PC-3 (cell line): ENCODE results near the gene RBP3. TPM values are rescaled to one million over a fixed set of nuclear protein-coding genes. Genes with fewer than 3 reads are reported as not detected.

Source experiments
- ATAC-seq: fragments of 200-7000 bp; cut with Tn5 transposase; 2 replicates; pipeline ENCODE4 v1.9.1; 2020; ENCODE audit warnings: mild to moderate bottlenecking, moderate library complexity
- BruUV-seq: library from RNA; stranded (reverse); fragments of 400-500 nt; replicated peaks from 2 replicates; lab custom pipeline; 2021; lab: Mats Ljungman, UMichigan
- CTCF ChIA-PET: fragments of 300-600 bp; sonication (Branson Sonifier 250); formaldehyde crosslinking; loops from one replicate; lab custom pipeline; 2022; ENCODE audit warnings: antibody characterized with exemption; lab: Charles Lee
- POLR2A ChIA-PET: fragments of 300-600 bp; sonication (Branson Sonifier 250); formaldehyde crosslinking; loops from one replicate; lab custom pipeline; 2022; ENCODE audit warnings: antibody characterized with exemption; ENCODE audit not compliant: unreplicated experiment; lab: Charles Lee
- DNase-seq: peaks from one replicate; pipeline ENCODE4 v3.0.0-alpha.2; 2015
- H2AFZ ChIP-seq: fragments of 300-600 bp; sonication (generic); 2 replicates; pipeline ENCODE4 v1.6.0; 2016; ENCODE audit warnings: antibody characterized with exemption, low read length
- H3F3A ChIP-seq: fragments of 300-600 bp; sonication (generic); one replicate; pipeline ENCODE4 v1.6.0; 2017; ENCODE audit warnings: antibody characterized with exemption, low read length, control low read depth, mild to moderate bottlenecking; ENCODE audit not compliant: unreplicated experiment
- H3K27ac ChIP-seq: fragments of 300-600 bp; sonication (generic); 2 replicates; pipeline ENCODE4 v1.5.1; 2016; ENCODE audit warnings: mild to moderate bottlenecking, low read length
- H3K27me3 ChIP-seq: fragments of 300-600 bp; sonication (generic); 2 replicates; pipeline ENCODE4 v1.6.1; 2016; ENCODE audit warnings: low read length, mixed read lengths
- H3K36me3 ChIP-seq: fragments of 300-600 bp; sonication (generic); 2 replicates; pipeline ENCODE4 v1.6.1; 2016; ENCODE audit warnings: low read depth, mixed run types, low read length, mixed read lengths
- H3K4me1 ChIP-seq: fragments of 300-600 bp; sonication (generic); 2 replicates; pipeline ENCODE4 v1.5.1; 2016; ENCODE audit warnings: low read length; ENCODE audit not compliant: insufficient read depth
- H3K4me2 ChIP-seq: fragments of 300-600 bp; sonication (generic); 2 replicates; pipeline ENCODE4 v1.6.0; 2016; ENCODE audit warnings: low read length
- H3K4me3 ChIP-seq: fragments of 300-600 bp; sonication (generic); 2 replicates; pipeline ENCODE4 v1.5.1; 2016; ENCODE audit warnings: mild to moderate bottlenecking, low read length, mixed read lengths
- H3K79me2 ChIP-seq: fragments of 300-600 bp; sonication (generic); 2 replicates; pipeline ENCODE4 v1.6.1; 2017; ENCODE audit warnings: low read length, mixed read lengths
- H3K9ac ChIP-seq: fragments of 300-600 bp; sonication (generic); 2 replicates; pipeline ENCODE4 v1.6.0; 2016; ENCODE audit warnings: mild to moderate bottlenecking, low read length
- H3K9me2 ChIP-seq: fragments of 300-600 bp; sonication (generic); replicated peaks from 2 replicates; pipeline ENCODE4 v1.6.1; 2016; ENCODE audit warnings: mixed run types, low read length, mixed read lengths
- H3K9me3 ChIP-seq: fragments of 300-600 bp; sonication (generic); 2 replicates; pipeline ENCODE4 v1.6.1; 2016; ENCODE audit warnings: low read length, mixed read lengths
- H4K20me1 ChIP-seq: fragments of 300-600 bp; sonication (generic); 2 replicates; pipeline ENCODE4 v1.6.1; 2016; ENCODE audit warnings: low read length, mixed read lengths
- EZH2 ChIP-seq: fragments of 300-600 bp; sonication (generic); IDR thresholded peaks from one replicate; pipeline ENCODE4 v1.6.1; 2017; ENCODE audit warnings: antibody characterized with exemption, mild to moderate bottlenecking, low read length; ENCODE audit not compliant: unreplicated experiment
- EZH2phosphoT487 ChIP-seq: fragments of 300-600 bp; sonication (generic); IDR thresholded peaks from 2 replicates; pipeline ENCODE4 v1.6.1; 2018; ENCODE audit warnings: mild to moderate bottlenecking, antibody characterized with exemption, low read length, borderline replicate concordance
- intact Hi-C: fragments of 100-400 bp; cut with micrococcal nuclease; formaldehyde crosslinking; loops from 2 replicates; pipeline ENCODE4 v1.9.0; 2023
- total RNA-seq: library from RNA; depleted of rRNA; stranded (reverse); fragments of >200 nt; gene quantifications from 2 replicates; pipeline ENCODE4 v1.2.3, GENCODE V29; 2014
- TF ChIP-seq, protein P1 (sequence below): fragments of 300-600 bp; sonication (generic); conservative IDR thresholded peaks from 2 replicates; pipeline ENCODE4 v1.5.1; 2017; ENCODE audit warnings: antibody characterized with exemption, low read depth, mild to moderate bottlenecking, low read length

RBP3 gene
- total RNA-seq, 1 experiment from 2014 or later = not detected

DNA sequence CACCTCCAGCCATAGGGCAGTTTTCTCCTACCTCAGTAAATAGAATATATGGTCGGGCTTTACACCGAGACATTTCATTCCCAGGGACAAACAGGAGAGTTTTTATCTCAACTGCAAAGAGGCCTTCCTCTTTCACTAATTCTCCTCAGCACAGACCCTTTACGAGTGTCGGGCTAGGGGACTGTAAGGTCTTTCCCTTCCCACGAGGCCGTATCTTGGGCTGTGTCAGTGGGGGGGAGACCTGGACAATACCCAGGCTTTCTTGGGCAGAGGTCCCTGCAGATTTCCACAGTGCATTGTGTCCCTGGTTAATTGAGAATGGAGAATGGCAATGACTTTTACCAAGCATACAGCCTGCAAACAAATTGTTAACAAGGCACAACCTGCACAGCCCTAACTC lies 49.1 kb downstream of the RBP3 start:
- no peaks in the 10 kb centered on the region for H3F3A ChIP-seq
- no peaks in the 10 kb centered on the region for H3K79me2 ChIP-seq
- POLR2A ChIA-PET = no interaction called here
- no TSS peak for BruUV-seq
- ATAC-seq (no peak), DNase-seq (no peak)
- H3K36me3 ChIP-seq = no peaks in the 10 kb centered on the region
- intact Hi-C loops = no loop called here
- H3K9ac ChIP-seq = no peak overlapping the region
- TF ChIP-seq EZH2 = no peak
- no peak for TF ChIP-seq EZH2phosphoT487
- TF ChIP-seq, protein P1, sequence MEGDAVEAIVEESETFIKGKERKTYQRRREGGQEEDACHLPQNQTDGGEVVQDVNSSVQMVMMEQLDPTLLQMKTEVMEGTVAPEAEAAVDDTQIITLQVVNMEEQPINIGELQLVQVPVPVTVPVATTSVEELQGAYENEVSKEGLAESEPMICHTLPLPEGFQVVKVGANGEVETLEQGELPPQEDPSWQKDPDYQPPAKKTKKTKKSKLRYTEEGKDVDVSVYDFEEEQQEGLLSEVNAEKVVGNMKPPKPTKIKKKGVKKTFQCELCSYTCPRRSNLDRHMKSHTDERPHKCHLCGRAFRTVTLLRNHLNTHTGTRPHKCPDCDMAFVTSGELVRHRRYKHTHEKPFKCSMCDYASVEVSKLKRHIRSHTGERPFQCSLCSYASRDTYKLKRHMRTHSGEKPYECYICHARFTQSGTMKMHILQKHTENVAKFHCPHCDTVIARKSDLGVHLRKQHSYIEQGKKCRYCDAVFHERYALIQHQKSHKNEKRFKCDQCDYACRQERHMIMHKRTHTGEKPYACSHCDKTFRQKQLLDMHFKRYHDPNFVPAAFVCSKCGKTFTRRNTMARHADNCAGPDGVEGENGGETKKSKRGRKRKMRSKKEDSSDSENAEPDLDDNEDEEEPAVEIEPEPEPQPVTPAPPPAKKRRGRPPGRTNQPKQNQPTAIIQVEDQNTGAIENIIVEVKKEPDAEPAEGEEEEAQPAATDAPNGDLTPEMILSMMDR = no peak
- peaks cover 15% of the 10 kb centered on the region for H3K4me1 ChIP-seq
- no peak overlapping the region for H3K27ac ChIP-seq
- CTCF ChIA-PET = no interaction called here
- H3K9me3 ChIP-seq = no peaks in the 10 kb centered on the region
- H3K4me2 ChIP-seq = no peak overlapping the region
- no peaks in the 10 kb centered on the region for H4K20me1 ChIP-seq
- H2AFZ ChIP-seq = no peak overlapping the region
- H3K4me3 ChIP-seq = no peak overlapping the region
- H3K9me2 ChIP-seq = no peaks in the 10 kb centered on the region
- H3K27me3 ChIP-seq = no peaks in the 10 kb centered on the region

- no peak for ATAC-seq
- Histone ChIP-seq H3K4me2 (no peak overlapping the region), H3K4me1 (peaks cover 42% of the 10 kb centered on the region), H3K27me3 (no peaks in the 10 kb centered on the region), H3K9me2 (no peaks in the 10 kb centered on the region), H3F3A (no peaks in the 10 kb centered on the region), H3K79me2 (no peaks in the 10 kb centered on the region), H3K27ac (no peak overlapping the region), H3K9ac (no peak overlapping the region), H3K4me3 (no peak overlapping the region), H3K36me3 (no peaks in the 10 kb centered on the region), H4K20me1 (no peaks in the 10 kb centered on the region), H2AFZ (no peak overlapping the region), H3K9me3 (no peaks in the 10 kb centered on the region)
- intact Hi-C loops = no loop called here
- BruUV-seq = no TSS peak
- ChIA-PET POLR2A (no interaction called here), CTCF (no interaction called here)
- TF ChIP-seq, protein P1 = no peak
- TF ChIP-seq EZH2phosphoT487 = no peak
- no peak for TF ChIP-seq EZH2
- no peak for DNase-seq
These were observed 52.1 kb downstream of the RBP3 start for GRCh38 chr10:47400251-47400650.

- BruUV-seq = no TSS peak
- Histone ChIP-seq H3F3A (no peaks in the 10 kb centered on the region), H3K4me3 (no peak overlapping the region), H3K9me2 (no peaks in the 10 kb centered on the region), H3K4me1 (peaks cover 47% of the 10 kb centered on the region), H4K20me1 (no peaks in the 10 kb centered on the region), H3K36me3 (no peaks in the 10 kb centered on the region), H3K27ac (no peak overlapping the region), H3K9me3 (no peaks in the 10 kb centered on the region), H3K27me3 (no peaks in the 10 kb centered on the region), H2AFZ (no peak overlapping the region), H3K9ac (no peak overlapping the region), H3K4me2 (no peak overlapping the region), H3K79me2 (no peaks in the 10 kb centered on the region)
- TF ChIP-seq, protein P1 = no peak
- TF ChIP-seq EZH2 (no peak), EZH2phosphoT487 (no peak)
- CTCF ChIA-PET = no interaction called here
- no peak for DNase-seq
- ATAC-seq = no peak
- intact Hi-C loops = no loop called here
- POLR2A ChIA-PET = no interaction called here
These were observed 52.6 kb downstream of the RBP3 start for GRCh38 chr10:47400786-47401185.
